ENCODE results near the gene TMEM132D.

The TMEM132D gene

GRCh38 chr12:129310346-129310745, 593.5 kb downstream of the TMEM132D start:
- no peak for DNase-seq

GRCh38 chr12:129305851-129306250, 598.0 kb downstream of the TMEM132D start:
- DNase-seq: no peak

DNA sequence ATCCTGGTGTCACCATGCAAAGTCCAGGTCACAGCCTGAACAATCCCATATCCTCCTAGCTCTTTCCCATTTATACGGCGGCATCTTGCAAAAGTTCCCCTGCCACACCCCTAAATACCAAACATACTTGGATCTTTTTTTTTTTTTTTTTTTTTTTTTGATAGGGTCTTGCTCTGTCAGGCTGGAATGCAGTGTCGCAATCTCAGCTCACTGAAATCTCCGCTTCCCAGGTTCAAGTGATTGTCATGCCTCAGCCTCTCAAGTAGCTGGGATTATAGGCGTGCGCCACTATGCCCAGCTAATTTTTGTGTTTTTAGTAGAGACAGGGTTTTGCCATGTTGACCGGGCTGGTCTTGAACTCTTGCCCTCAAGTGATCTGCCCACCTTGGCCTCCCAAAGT, 599.3 kb downstream of the TMEM132D start:
- DNase-seq: no peak

GRCh38 chr12:129300011-129300410, 603.8 kb downstream of the TMEM132D start:
- no peak for DNase-seq

DNA sequence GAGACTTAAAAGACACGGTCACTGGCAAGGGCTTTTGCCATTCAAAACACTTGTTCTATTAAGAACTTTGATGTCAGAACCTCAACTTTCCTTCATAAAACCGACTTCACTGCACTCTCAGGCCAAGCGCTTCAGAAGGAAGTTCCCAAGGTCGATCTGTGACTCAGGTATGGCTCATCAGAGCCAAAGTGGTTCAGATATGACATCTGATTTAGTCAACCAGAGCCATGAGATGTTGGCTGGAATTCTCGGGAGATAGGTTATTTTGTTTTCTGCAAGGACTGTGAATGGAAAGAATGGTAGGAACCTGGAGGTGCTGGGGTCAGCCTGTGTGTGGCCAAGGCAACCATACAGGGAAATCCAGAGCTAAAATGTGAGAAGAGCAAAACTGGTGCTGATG, 604.9 kb downstream of the TMEM132D start:
- DNase-seq: no peak

GRCh38 chr12:129296671-129297070, 607.2 kb downstream of the TMEM132D start:
- DNase-seq: no peak

DNA sequence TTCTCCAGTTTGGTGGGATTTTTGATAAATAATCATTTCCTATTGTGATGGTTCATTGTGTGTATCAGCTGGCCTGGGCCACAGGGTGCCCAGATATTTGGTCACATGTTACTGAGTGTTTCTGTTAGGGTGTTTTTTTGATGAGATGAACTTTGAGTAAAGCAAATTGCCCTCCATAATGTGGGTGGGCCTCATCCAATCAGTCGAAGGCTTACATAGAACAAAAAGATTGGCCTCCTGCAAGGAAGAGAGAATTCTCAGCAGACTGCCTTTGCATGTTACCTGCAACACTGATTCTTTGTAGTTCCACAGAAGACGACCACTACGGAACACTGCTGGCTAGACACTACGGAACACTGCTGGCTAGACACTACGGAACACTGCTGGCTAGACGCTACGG, 609.0 kb downstream of the TMEM132D start:
- no peak for DNase-seq

GRCh38 chr12:129279771-129280170, 624.1 kb downstream of the TMEM132D start:
- no peak for DNase-seq

DNA sequence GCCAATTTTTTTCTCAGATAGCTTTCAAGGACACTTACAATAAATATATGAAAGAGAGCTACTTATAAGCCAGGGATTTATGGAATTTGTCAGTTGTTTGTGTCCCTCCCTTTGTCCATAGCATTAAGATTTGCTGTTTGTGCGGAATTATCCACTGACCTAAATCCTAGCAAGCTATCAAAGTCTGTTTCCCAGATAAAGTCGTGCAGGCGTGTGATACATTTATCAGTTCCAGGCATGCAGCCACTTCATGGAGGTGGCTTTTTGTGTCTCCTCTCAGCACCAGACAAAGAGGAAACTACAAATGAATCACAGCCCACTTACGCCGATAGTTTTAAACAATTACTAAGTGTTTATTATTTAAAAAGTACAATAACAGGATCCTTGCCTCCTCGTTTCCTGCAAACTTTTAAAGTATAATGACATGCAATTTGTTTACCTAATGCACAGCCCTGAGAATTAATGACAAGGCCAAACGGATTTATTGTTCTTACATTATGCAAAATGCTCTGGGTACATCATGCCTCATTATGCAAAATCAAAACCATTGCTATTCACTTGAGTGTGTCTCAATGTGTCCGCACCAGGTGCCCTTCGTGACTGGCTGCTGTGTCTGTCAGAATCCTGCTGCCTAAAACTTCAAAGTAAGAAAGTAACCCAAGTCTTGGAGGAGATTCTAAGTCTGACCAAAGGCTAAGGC, 627.3 kb downstream of the TMEM132D start:
- no peak for DNase-seq

- DNase-seq: no peak
Measured at GRCh38 chr12:129269756-129270495, 633.9 kb downstream of the TMEM132D start.

DNA sequence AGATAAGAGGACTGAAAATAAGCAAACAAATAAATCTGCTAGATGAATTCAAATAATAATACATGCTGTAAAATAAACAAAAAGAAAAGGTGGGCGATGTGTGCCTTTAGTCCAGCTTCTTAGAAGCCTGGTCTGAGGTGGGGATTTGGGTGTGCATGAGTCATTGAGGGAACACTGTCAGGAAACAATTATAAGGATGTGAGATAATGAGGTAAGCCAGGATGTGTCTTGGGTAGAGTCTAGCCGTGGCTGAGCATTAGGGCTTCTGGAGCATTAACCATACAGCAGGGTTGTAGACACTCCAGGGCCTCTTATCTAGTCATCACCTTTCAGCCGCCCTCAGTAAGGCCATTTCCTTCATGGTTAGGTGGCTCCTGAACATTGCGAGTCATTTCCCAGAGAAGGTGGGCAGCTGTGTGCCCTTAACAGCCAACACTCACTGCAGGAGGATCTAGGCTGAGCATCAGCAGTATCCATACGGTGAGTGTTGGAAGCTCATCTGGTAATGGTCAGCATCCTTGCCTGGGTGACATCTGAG, 645.0 kb downstream of the TMEM132D start:
- no peak for DNase-seq

DNA sequence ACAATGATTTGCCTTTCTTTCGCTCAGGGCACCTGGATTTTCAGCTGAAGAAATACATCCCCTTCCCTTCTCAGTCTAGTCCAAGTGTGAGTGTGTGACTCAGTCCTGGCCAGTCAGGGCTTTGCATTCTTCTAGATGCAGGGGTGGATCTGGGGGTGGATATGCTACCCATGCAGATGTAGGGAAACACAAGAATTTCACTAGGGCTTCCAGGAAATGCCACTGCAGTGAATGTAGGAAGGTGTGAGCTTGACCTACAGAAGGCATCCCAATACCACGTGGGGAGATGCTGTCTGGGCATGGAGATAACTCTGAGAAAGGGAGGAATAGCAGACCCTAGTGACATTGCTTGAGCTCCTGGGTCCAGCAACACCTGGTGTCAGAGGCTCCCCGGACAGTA, 646.3 kb downstream of the TMEM132D start:
- DNase-seq: no peak

GRCh38 chr12:129246630-129247029, 657.2 kb downstream of the TMEM132D start:
- DNase-seq: no peak

- DNase-seq: no peak
Measured at GRCh38 chr12:129245769-129246168, 658.1 kb downstream of the TMEM132D start.

GRCh38 chr12:129241852-129242251, 662.0 kb downstream of the TMEM132D start:
- no peak for DNase-seq

DNA sequence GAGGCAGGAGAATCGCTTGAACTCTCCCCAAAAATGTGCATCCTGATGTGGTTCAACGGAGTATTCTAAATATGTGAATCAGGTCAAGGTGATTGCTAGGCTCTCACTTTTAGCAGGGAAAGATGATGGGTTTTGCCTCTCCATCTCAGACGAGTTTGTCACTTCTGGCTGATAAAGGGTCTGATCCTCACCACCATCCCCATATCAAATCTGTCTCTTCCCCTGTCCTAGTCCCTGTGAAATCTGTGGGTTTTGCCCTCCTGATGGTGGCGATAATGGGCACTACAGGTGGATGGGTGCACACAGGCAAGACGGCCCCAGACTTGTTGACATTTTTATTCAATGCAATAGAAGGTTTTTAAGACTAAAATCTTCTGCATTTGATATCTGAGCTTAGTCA, 665.9 kb downstream of the TMEM132D start:
- DNase-seq: no peak

- no peak for DNase-seq
Measured at GRCh38 chr12:129234209-129234608, 669.6 kb downstream of the TMEM132D start.

- DNase-seq: no peak
Measured at GRCh38 chr12:129231491-129231890, 672.3 kb downstream of the TMEM132D start.

DNA sequence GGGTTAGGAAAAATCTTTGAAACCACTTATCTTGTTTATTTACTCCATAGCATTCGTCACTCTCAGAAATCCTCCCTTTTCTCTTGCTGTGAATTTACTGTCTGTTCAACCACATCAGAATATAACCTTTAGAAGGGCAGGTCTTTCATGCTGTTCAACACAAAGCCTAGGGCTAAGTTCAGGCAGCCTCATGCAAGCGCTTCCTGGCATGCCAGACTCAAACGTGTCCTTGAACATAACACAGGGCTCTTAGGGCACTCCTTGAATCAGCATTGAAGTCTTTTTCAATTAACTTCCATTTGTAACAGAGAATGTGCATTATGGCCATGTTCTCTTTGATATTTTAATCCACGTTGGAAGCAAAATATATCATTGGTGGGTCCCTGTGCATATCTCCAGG, 672.8 kb downstream of the TMEM132D start:
- DNase-seq: no peak

DNA sequence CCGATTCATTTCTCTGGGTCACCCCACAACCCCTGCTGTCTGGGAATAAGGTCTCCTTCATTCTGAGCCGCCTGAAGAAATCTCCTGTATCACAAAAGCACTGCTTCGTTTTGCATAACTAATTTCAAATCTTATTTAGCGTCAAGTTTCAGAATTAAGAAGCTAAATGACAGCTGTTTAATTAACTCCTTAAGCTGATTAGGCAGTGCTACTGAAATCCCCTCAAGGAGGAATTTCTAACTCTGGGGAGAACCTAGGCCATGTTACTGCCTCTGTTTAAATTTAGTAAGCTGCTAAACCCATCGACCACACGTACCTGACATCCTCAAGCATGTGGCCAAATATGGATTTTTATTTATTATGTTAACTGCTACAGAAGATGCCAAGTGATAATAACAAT, 677.0 kb downstream of the TMEM132D start:
- DNase-seq: no peak

- no peak for DNase-seq
Measured at GRCh38 chr12:129226005-129226404, 677.8 kb downstream of the TMEM132D start.

- DNase-seq: no peak
Measured at GRCh38 chr12:129215556-129215955, 688.3 kb downstream of the TMEM132D start.

DNA sequence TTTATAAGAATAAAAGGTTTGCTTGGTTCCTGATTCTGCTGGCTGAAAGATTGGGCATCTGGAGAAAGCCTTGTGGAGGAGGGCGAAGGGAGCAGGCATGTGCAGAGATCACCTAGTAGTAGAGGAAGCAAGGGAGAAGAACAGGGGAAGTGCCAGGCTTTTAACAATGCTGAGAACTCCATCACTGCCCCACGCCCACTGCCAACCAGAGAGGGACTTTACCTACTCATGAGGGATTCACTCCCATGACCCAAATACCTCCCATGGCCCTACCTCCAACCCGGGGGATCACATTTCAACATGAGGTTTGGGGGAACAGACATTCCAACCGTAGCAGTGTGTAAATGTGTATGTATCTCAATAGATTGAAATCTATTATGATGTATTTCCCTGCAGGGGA, 690.3 kb downstream of the TMEM132D start:
- DNase-seq: no peak

GRCh38 chr12:129211862-129212630, 691.8 kb downstream of the TMEM132D start:
- no peak for DNase-seq

Measured in GF-D8 (cell line).